GM21447 (cell line): ENCODE data around the gene RNF138.
"Not testable (repeated sequence)": the region's sequence is repeated elsewhere in the genome, so short reads cannot be mapped to it uniquely, and the experiment has no call there.

Experiments used
- ATAC-seq: cut with Tn5 transposase; IDR thresholded peaks from one replicate; pipeline ENCODE4 v1.9.1; 2021; ENCODE audit not compliant: unreplicated experiment

Gene RNF138

GRCh38 chr18:32167980-32168730 is 76.5 kb downstream of the RNF138 start:
- no peak for ATAC-seq

- ATAC-seq: no peak
Observed at GRCh38 chr18:32173654-32174053, 82.0 kb downstream of the RNF138 start.

GRCh38 chr18:32174719-32175118 is 83.0 kb downstream of the RNF138 start:
- no peak for ATAC-seq

GRCh38 chr18:32175265-32175664 is 83.6 kb downstream of the RNF138 start:
- no peak for ATAC-seq

- ATAC-seq: not testable (repeated sequence)
Observed at GRCh38 chr18:32176745-32177144, 85.1 kb downstream of the RNF138 start.

GRCh38 chr18:32177530-32177929 is 85.9 kb downstream of the RNF138 start:
- ATAC-seq: no peak
